ENCODE measurements around the gene SLC7A8. TPM values are rescaled to one million over a fixed set of nuclear protein-coding genes. Genes with fewer than 3 reads are reported as not detected.

SLC7A8 gene
- total and polyA plus RNA-seq, 12 donors, result 6.8 to 50.9 (median 26.7) TPM

- Histone ChIP-seq H3K27ac (peak overlapping the region in 1 of 5 donors; percentile 7), H3K4me3 (no peak overlapping the region), H3K36me3 (replicated peaks in 1 of 2) (no peaks in the 10 kb centered on the region), H3K9me3 (replicated peaks in 1 of 3) (no peaks in the 10 kb centered on the region), H3K4me1 (replicated peaks in 1 of 2) (no peaks in the 10 kb centered on the region), H3K27me3 (no peaks in the 10 kb centered on the region)
- intact Hi-C loops (cut with DNase I), result no loop called here
- WGBS, 4 donors, result 75 to 94% (median 85%) methylated on average over 2 of the region's 2 CpGs
- DNase-seq, result no peak
- TF ChIP-seq CTCF (IDR thresholded peaks at IDR 0.05) (no peak), POLR2A (IDR thresholded peaks at IDR 0.05) (no peak)
These were observed 37.0 kb downstream of the SLC7A8 start for GRCh38 chr14:23146351-23146910.

DNA sequence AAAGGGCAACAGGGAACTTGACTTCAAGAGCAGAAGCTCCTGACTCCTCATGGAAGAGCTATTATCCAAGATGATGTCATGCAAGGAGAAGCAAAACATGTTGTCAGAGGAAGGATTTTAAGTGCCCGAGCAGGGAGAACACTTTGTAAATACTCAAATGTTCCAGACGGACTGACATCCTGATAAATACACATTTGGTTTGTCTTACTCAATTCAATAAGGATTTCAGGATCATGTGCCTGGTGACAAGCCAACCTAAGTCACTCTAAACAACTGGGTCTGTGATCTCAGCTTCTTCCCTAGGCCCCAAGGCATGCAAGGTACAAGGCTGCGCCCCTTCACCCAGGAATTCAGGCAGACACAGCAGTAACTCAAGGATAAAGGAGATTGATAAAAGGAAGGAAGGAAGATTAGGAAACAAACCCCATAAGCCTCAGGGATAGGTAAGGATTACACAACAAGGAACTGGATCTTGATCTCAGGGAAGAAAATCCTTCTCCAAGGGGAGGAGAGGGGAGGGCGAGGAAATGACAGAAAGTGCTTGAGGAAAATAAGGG lies 37.6 kb downstream of the SLC7A8 start:
- no peaks in the 10 kb centered on the region for H3K4me1 ChIP-seq (replicated peaks in 1 of 2)
- H3K4me3 ChIP-seq, result no peak overlapping the region
- no peaks in the 10 kb centered on the region for H3K27me3 ChIP-seq
- H3K9me3 ChIP-seq (replicated peaks in 1 of 3), result no peaks in the 10 kb centered on the region
- peak overlapping the region in 1 of 5 donors; percentile 8 for H3K27ac ChIP-seq
- intact Hi-C loops (cut with DNase I), result no loop called here
- WGBS, 4 donors, result 73 to 83% (median 76%) methylated on average over 4 of the region's 4 CpGs
- no peaks in the 10 kb centered on the region for H3K36me3 ChIP-seq (replicated peaks in 1 of 2)
- no peak for DNase-seq
- TF ChIP-seq POLR2A (IDR thresholded peaks at IDR 0.05) (no peak), CTCF (IDR thresholded peaks at IDR 0.05) (no peak)

GRCh38 chr14:23143911-23144310 lies 39.5 kb downstream of the SLC7A8 start:
- WGBS, 4 donors, result 85 to 94% (median 94%) methylated on average over 1 of the region's 1 CpG
- H3K4me1 ChIP-seq (replicated peaks in 1 of 2), result no peaks in the 10 kb centered on the region
- H3K4me3 ChIP-seq, result no peak overlapping the region
- H3K9me3 ChIP-seq (replicated peaks in 1 of 3), result no peaks in the 10 kb centered on the region
- peaks cover 0 to 19% of the 10 kb centered on the region in 2 donors for H3K36me3 ChIP-seq (replicated peaks in 1 of 2)
- H3K27ac ChIP-seq, result no peak overlapping the region
- no peak for TF ChIP-seq POLR2A (IDR thresholded peaks at IDR 0.05)
- no peak for TF ChIP-seq CTCF (IDR thresholded peaks at IDR 0.05)
- intact Hi-C loops (cut with DNase I), result no loop called here
- DNase-seq, result no peak
- no peaks in the 10 kb centered on the region for H3K27me3 ChIP-seq

GRCh38 chr14:23142826-23143225 lies 40.6 kb downstream of the SLC7A8 start:
- Histone ChIP-seq H3K9me3 (replicated peaks in 1 of 3) (no peaks in the 10 kb centered on the region), H3K36me3 (replicated peaks in 1 of 2) (peaks cover 0 to 28% of the 10 kb centered on the region in 2 donors), H3K27me3 (no peaks in the 10 kb centered on the region), H3K4me3 (no peak overlapping the region), H3K27ac (no peak overlapping the region), H3K4me1 (replicated peaks in 1 of 2) (no peaks in the 10 kb centered on the region)
- 79 to 89% (median 84%) methylated on average over 4 of the region's 4 CpGs for WGBS, 4 donors
- DNase-seq, result no peak
- intact Hi-C loops (cut with DNase I), result no loop called here
- TF ChIP-seq CTCF (IDR thresholded peaks at IDR 0.05), result no peak
- no peak for TF ChIP-seq POLR2A (IDR thresholded peaks at IDR 0.05)

Measured in adrenal gland (tissue), 12 donors.